B cell (primary cell): ENCODE results near the gene NUDT16L1. TPM values are rescaled to one million over a fixed set of nuclear protein-coding genes. Genes with fewer than 3 reads are reported as not detected.

Experiments
- ATAC-seq: fragments of 200-7000 bp; cut with Tn5 transposase; one replicate; pipeline ENCODE4 v1.10.0; 2021; ENCODE audit warnings: low read depth, mild to moderate bottlenecking, moderate number of reproducible peaks, moderate library complexity
- CTCF ChIA-PET: fragments of 350-600 bp; sonication (Branson Sonifier 250); formaldehyde crosslinking; loops from one replicate; lab custom pipeline; 2021; ENCODE audit warnings: antibody characterized with exemption, inconsistent platforms; lab: Charles Lee
- POLR2A ChIA-PET: fragments of 350-600 bp; sonication (Branson Sonifier 250); formaldehyde crosslinking; loops from one replicate; lab custom pipeline; 2021; ENCODE audit warnings: antibody characterized with exemption; lab: Charles Lee
- DNase-seq: peaks from one replicate; pipeline ENCODE4 v3.0.0; 2013
- H2AFZ ChIP-seq: 2 replicates; pipeline ENCODE4 v1.6.1; 2012; ENCODE audit warnings: mild to moderate bottlenecking, low read depth, low read length; ENCODE audit not compliant: insufficient read depth, poor library complexity, severe bottlenecking
- H3K27ac ChIP-seq, 2 donors: 1 replicate in 1 of 2; 2 replicates in 1 of 2; pipeline ENCODE4 v1.5.1; 2012 to 2013; ENCODE audit warnings: low read length in 2 of 2, mild to moderate bottlenecking in 2 of 2, moderate library complexity in 1 of 2
- H3K27me3 ChIP-seq, 4 experiments: fragments of 200-600 bp in 1 of 4; sonication (generic) in 1 of 4; replicated peaks in 1 of 4; 1 replicate in 2 of 4; 2 replicates in 2 of 4; pipeline versions ENCODE4 v1.6.1 to v1.7.0; 2013 to 2016; ENCODE audit warnings: low read length in 3 of 4, mild to moderate bottlenecking in 2 of 4, mixed read lengths in 1 of 4, moderate library complexity in 1 of 4; ENCODE audit not compliant: insufficient read depth in 4 of 4, control insufficient read depth in 3 of 4; ENCODE audit errors: control extremely low read depth in 1 of 4
- H3K36me3 ChIP-seq, 2 experiments: replicated peaks in 1 of 2; 1 replicate in 1 of 2; 2 replicates in 1 of 2; pipeline versions ENCODE4 v1.6.1 to v1.7.1; 2013; ENCODE audit warnings: low read length in 1 of 2; ENCODE audit not compliant: insufficient read depth in 2 of 2, control insufficient read depth in 1 of 2; ENCODE audit errors: control extremely low read depth in 1 of 2, extremely low read depth in 1 of 2
- H3K4me1 ChIP-seq, 2 donors: fragments of 200-600 bp in 1 of 2; sonication (generic) in 1 of 2; 1 replicate in 1 of 2; 2 replicates in 1 of 2; pipeline versions ENCODE4 v1.5.1 to v1.6.1; 2013 to 2017; ENCODE audit warnings: low read length in 2 of 2; ENCODE audit not compliant: control insufficient read depth in 2 of 2, insufficient read depth in 2 of 2
- H3K4me2 ChIP-seq: replicated peaks from 2 replicates; pipeline ENCODE3; 2012; ENCODE audit warnings: mild to moderate bottlenecking, low read depth, low read length; ENCODE audit not compliant: poor library complexity, severe bottlenecking
- H3K4me3 ChIP-seq, 5 experiments: fragments of 200-600 bp in 1 of 5; sonication (generic) in 1 of 5; 1 replicate in 3 of 5; 2 replicates in 2 of 5; pipeline versions ENCODE4 v1.5.1 to v1.7.0; 2011 to 2016; ENCODE audit warnings: low read length in 4 of 5, mild to moderate bottlenecking in 4 of 5, low read depth in 2 of 5, control low read depth in 1 of 5, moderate library complexity in 1 of 5; ENCODE audit not compliant: insufficient read depth in 1 of 5; ENCODE audit errors: control extremely low read depth in 1 of 5, extremely low read depth in 1 of 5
- H3K79me2 ChIP-seq: fragments of 200-600 bp; sonication (generic); one replicate; pipeline ENCODE4 v1.6.0; 2016; ENCODE audit warnings: low read length; ENCODE audit not compliant: control insufficient read depth, insufficient read depth
- H3K9ac ChIP-seq: fragments of 200-600 bp; sonication (generic); 2 replicates; pipeline ENCODE4 v1.6.1; 2017; ENCODE audit warnings: mild to moderate bottlenecking, low read length, moderate library complexity
- H3K9me3 ChIP-seq, 3 donors: one replicate each; pipeline versions ENCODE4 v1.6.1 to v1.7.1; 2013; ENCODE audit warnings: low read length in 2 of 3; ENCODE audit not compliant: control insufficient read depth in 2 of 3, insufficient read depth in 1 of 3; ENCODE audit errors: control extremely low read depth in 1 of 3
- H4K20me1 ChIP-seq: 2 replicates; pipeline ENCODE4 v1.6.0; 2012; ENCODE audit warnings: mild to moderate bottlenecking, low read length; ENCODE audit not compliant: insufficient read depth, control insufficient read depth, poor library complexity, severe bottlenecking
- H3K27ac Mint-ChIP-seq: one replicate; pipeline ENCODE4 v1.8.0; 2021; ENCODE audit warnings: mixed read lengths
- H3K27me3 Mint-ChIP-seq: one replicate; pipeline ENCODE4 v1.8.0; 2021; ENCODE audit warnings: mixed read lengths
- H3K4me1 Mint-ChIP-seq: one replicate; pipeline ENCODE4 v1.8.0; 2021; ENCODE audit warnings: mixed read lengths
- H3K4me3 Mint-ChIP-seq: one replicate; pipeline ENCODE4 v1.8.0; 2021; ENCODE audit warnings: mixed read lengths
- H3K9me3 Mint-ChIP-seq: one replicate; pipeline ENCODE4 v1.8.0; 2022; ENCODE audit warnings: mixed read lengths; ENCODE audit not compliant: insufficient read depth
- CTCF ChIP-seq: fragments of 200-600 bp; IDR thresholded peaks from one replicate; pipeline ENCODE4 v1.8.0; 2022; ENCODE audit warnings: antibody characterized with exemption, mild to moderate bottlenecking
- EZH2 ChIP-seq: IDR thresholded peaks from 2 replicates; pipeline ENCODE4 v1.6.1; 2012; ENCODE audit warnings: borderline replicate concordance, low read depth, mild to moderate bottlenecking, moderate library complexity, low read length; ENCODE audit not compliant: insufficient read depth, poor library complexity, severe bottlenecking
- WGBS: methylation state at CpG from one replicate; pipeline ENCODE4 v1.1.5; 2013; ENCODE audit warnings: missing lambda C conversion rate; ENCODE audit not compliant: insufficient coverage; 5-methylcytosine and 5-hydroxymethylcytosine counted together
- intact Hi-C: fragments of 100-400 bp; cut with micrococcal nuclease; formaldehyde crosslinking; loops from one replicate; pipeline ENCODE4 v1.10.0; 2022
- polyA plus RNA-seq: library from polyadenylated mRNA; depleted of rRNA; stranded (reverse); fragments of >200 nt; gene quantifications from 2 replicates; pipeline ENCODE4 v1.2.3, GENCODE V29; 2012
- total RNA-seq, 2 donors: library from RNA; stranded (reverse); fragments of 120-200 nt in 1 of 2; gene quantifications; 1 replicate in 1 of 2; 2 replicates in 1 of 2; pipeline versions ENCODE4 v1.2.3 to v1.2.4, GENCODE V29; 2013 to 2022

Gene NUDT16L1
- total and polyA plus RNA-seq, 2 donors (not counting 1 experiment from before 2014, with no cell fraction given): 38.5 to 59.2 TPM

- no peaks in the 10 kb centered on the region for H4K20me1 ChIP-seq
- H3K4me2 ChIP-seq: no peak overlapping the region
- no peak for TF ChIP-seq EZH2
- no peak for TF ChIP-seq CTCF
- no peak overlapping the region for H3K9ac ChIP-seq
- peaks cover 10 to 13% of the 10 kb centered on the region in 2 donors for H3K4me1 ChIP-seq
- H3K4me3 Mint-ChIP-seq: no peak overlapping the region
- WGBS: 96% methylated on average over 22 of the region's 22 CpGs
- ChIA-PET POLR2A (no interaction called here), CTCF (no interaction called here)
- H3K9me3 ChIP-seq: no peaks in the 10 kb centered on the region
- no peak for DNase-seq
- H3K27me3 Mint-ChIP-seq: no peaks in the 10 kb centered on the region
- no peak overlapping the region for H3K27ac ChIP-seq
- no peaks in the 10 kb centered on the region for H3K9me3 Mint-ChIP-seq
- H3K27ac Mint-ChIP-seq: no peak overlapping the region
- intact Hi-C loops: no loop called here
- no peaks in the 10 kb centered on the region for H3K27me3 ChIP-seq
- H2AFZ ChIP-seq: no peak overlapping the region
- peaks cover 11% of the 10 kb centered on the region for H3K4me1 Mint-ChIP-seq
- no peak for ATAC-seq
- H3K79me2 ChIP-seq: peaks cover 4% of the 10 kb centered on the region
- H3K4me3 ChIP-seq: no peak overlapping the region
- H3K36me3 ChIP-seq: peaks cover 0 to 22% of the 10 kb centered on the region in 2 experiments
Measured at GRCh38 chr16:4688674-4689045, 4.7 kb upstream of the NUDT16L1 start.

GRCh38 chr16:4689091-4689671, 4.2 kb upstream of the NUDT16L1 start:
- Histone ChIP-seq H3K27ac (no peak overlapping the region), H3K9me3 (no peaks in the 10 kb centered on the region), H4K20me1 (peaks cover 5% of the 10 kb centered on the region), H3K4me3 (no peak overlapping the region), H3K4me2 (no peak overlapping the region), H3K36me3 (peaks cover 0 to 19% of the 10 kb centered on the region in 2 experiments), H3K79me2 (peaks cover 10% of the 10 kb centered on the region), H2AFZ (no peak overlapping the region), H3K27me3 (no peaks in the 10 kb centered on the region), H3K9ac (no peak overlapping the region), H3K4me1 (peaks cover 10 to 13% of the 10 kb centered on the region in 2 donors)
- no peaks in the 10 kb centered on the region for H3K27me3 Mint-ChIP-seq
- ChIA-PET CTCF (no interaction called here), POLR2A (no interaction called here)
- WGBS: 94% methylated on average over 21 of the region's 21 CpGs
- ATAC-seq (no peak), DNase-seq (no peak)
- H3K4me3 Mint-ChIP-seq: no peak overlapping the region
- H3K9me3 Mint-ChIP-seq: no peaks in the 10 kb centered on the region
- H3K27ac Mint-ChIP-seq: no peak overlapping the region
- intact Hi-C loops: no loop called here
- TF ChIP-seq EZH2: no peak
- no peak for TF ChIP-seq CTCF
- H3K4me1 Mint-ChIP-seq: peaks cover 11% of the 10 kb centered on the region
